Activated CD4-positive, CD25-positive, alpha-beta regulatory T cell treated with anti-CD3 and anti-CD28 coated beads, Interleukin-2, amount 50 U/mL, for 72 hours (primary cell): ENCODE measurements around the gene CYB5R3.
"Not testable (repeated sequence)": the region's sequence is repeated elsewhere in the genome, so short reads cannot be mapped to it uniquely, and the experiment has no call there.

ENCODE experiments used
- DNase-seq: peaks from one replicate; pipeline ENCODE4 v3.0.0; 2021

CYB5R3 gene

DNA sequence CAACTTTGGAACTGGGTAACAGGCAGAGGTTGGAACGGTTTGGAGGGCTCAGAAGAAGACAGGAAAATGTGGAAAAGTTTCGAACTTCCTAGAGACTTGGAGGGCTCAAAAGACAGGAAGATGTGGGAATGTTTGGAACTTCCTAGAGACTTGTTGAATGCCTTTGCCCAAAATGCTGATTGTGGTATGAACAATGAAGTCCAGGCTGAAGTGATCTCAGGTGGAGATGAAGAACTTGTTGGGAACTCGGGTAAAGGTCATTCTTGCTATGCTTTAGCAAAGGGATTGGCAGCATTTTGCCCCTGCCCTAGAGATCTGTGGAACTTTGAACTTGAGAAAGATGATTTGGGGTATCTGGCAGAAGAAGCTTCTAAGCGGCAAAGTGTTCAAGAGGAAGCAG is 28.7 kb upstream of the CYB5R3 start:
- not testable (repeated sequence) for DNase-seq

DNA sequence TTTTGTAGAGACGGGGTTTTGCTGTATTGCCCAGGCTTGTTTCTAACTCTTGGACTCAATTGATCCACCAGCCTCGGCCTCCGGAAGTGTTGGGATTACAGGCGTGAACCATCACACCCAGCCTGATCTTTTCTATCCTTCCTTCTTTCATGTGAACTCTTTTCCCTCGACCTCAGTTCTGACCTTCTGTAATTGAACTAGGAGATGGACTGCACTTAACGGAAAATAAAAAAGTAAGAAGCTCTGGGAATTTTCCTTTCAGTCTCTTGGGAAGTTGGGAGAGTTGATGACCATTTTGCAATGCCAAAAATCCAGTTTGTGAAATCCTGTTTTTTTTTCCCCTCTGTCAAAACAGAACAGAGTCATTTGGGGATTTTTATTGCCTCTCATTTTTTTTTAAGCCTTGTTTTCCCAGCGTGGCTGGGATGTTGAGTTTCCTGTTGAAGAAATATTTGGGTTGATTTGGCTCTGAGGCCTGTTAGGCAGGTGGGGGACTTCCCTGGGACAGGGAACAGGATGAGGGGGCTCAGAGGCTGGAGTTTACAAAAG is 26.9 kb upstream of the CYB5R3 start:
- no peak for DNase-seq

DNA sequence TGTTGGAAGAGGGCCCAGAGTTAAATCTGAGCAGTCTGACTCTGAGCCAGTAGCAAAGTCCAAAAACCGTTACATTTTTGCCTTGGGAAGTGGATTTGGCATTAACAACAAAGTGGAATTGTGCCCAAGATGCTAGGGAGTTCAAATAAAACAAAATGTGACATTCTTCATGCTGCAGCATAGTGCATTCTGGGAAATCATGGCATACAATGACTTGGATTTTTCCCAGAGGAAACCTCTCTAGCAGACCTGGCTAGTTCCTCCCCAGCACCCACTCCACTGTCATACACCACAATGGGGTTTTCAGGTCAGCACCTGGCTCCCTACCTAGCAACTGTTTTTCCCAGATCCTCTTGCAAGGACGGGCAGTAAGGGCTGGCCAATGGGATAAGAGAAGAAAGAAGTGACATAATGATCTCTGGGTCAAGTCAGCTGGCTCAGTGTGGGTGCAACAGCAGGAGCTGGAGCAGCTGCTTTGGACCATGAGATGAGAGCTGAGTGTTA is 24.8 kb upstream of the CYB5R3 start:
- DNase-seq = no peak

DNA sequence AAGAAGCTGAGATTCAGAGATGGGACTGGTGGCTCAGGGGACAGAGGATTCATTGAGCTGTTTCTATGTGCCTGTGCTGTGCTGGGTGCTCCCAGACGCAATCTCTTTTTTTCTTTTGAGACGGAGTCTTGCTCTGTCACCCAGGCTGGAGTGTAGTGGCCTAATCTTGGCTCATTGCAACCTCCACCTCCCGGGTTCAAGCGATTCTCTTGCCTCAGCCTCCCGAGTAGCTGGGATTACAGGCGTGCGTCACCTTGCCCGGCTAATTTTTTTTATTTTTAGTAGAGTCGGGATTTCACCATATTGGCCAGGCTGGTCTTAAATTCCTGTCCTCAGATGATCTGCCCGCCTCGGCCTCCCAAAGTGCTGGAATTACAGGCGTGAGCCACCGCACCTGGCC is 23.9 kb upstream of the CYB5R3 start:
- DNase-seq = not testable (repeated sequence)

DNA sequence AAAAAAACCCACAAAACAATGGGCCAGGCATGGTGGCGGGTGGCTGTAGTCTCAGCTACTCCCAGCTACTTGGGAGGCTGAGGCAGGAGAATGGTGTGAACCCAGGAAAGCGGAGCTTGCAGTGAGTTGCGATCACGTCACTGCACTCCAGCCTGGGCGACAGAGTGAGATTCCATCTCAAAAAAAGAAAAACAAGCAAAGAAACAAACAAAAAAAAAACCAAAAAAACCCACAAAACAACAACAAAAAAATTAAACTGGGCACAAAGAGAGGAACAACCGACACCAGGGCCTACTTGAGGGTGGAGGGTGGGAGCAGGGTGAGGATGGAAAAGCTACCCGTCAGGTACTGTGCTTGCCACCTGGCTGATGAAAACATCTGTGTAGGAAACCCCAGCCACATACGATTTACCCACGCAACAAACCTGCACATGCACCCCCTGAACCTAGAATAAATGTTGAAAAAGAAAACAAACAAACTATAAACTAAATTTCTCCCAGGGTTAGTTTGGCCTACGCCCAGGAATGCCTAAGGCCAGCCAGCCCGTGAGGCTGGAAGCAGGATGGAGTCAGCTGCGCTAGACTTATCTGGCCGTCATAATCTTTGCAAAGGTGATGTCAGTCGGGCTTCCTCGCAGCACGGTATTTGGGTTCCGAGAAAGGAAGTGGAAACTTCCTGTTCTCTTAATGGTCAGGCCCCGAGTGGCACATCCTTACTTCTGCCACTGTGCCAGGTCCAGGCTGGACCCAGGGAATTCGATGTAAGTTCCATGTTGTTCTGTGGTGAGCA is 21.9 kb upstream of the CYB5R3 start:
- no peak for DNase-seq

DNA sequence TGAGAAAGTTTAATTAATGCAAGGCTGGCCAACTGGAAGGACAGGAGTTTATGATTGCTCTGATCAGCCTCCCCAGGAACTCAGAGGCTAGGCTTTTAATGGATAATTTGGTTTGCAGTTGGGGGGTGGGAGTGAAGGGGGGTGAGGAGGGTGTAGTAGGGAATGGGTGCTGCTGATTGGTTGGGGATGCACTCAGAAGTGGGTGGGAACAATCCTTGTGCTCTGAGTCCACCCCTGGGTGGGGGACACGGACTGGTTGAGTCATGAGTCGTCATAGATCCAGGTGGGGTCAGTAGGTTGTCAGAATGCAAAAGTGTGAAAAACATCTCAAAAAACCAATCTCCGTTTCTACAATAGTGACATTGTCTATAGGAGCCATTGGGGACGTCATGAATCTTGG is 20.9 kb upstream of the CYB5R3 start:
- no peak for DNase-seq

DNA sequence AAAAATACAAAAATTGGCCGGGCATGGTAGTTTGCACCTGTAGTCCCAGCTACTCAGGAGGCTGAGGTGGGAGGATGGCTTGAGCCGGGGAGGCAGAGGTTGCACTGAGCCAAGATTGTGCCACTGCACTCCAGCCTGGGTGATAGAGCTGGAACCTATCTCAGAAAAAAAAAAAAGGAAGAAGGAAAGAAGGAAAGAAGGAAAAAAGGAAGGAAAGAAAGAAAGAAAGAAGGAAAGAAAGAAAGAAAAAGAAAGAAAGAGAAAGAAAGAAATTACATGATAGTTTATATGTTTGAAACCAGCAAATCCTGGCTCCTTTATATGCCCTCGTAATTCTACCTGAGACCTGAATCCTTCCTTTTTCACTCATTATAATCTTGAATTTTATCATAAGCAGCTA is 17.2 kb upstream of the CYB5R3 start:
- DNase-seq = not testable (repeated sequence)

DNA sequence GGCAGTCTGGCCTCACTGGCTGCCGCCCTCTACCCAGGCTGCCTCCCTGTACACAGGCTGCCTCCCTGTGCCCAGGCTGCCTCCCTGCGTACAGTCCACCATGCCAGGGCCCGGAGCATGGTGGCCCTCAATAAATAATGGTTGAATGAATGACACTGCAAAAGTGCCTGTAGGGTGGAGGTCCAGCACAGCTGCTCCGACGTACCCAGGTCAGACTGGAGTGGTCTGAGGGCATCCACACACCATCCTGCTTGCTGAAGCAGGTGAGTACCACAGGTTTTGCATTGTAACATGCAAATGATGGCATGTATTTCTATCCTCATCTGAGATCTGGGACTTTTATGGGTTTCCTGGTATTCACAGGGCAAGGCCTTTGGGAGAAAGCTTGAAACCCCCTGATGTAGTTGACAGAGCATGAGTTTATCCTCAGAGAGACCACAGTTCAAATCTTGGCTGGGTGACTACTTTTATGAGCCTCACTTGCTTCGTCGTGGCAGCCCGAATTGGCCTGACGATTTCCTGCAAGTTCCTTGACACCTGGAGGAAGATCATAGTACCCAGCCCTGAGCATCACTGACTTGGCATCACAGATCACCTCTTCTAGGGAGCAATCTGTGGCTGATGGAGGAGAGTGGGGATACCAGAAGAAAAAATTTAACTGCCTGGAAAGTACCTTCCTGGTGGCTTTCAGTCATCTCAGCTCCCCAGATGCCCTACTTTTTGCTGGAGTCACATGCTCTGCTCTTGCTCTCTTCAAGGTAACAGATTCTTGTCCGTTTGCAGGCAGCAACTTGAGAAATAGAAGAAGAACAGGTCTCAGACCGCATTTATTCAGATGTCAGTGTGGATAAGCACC is 16.0 kb upstream of the CYB5R3 start:
- DNase-seq = no peak

DNA sequence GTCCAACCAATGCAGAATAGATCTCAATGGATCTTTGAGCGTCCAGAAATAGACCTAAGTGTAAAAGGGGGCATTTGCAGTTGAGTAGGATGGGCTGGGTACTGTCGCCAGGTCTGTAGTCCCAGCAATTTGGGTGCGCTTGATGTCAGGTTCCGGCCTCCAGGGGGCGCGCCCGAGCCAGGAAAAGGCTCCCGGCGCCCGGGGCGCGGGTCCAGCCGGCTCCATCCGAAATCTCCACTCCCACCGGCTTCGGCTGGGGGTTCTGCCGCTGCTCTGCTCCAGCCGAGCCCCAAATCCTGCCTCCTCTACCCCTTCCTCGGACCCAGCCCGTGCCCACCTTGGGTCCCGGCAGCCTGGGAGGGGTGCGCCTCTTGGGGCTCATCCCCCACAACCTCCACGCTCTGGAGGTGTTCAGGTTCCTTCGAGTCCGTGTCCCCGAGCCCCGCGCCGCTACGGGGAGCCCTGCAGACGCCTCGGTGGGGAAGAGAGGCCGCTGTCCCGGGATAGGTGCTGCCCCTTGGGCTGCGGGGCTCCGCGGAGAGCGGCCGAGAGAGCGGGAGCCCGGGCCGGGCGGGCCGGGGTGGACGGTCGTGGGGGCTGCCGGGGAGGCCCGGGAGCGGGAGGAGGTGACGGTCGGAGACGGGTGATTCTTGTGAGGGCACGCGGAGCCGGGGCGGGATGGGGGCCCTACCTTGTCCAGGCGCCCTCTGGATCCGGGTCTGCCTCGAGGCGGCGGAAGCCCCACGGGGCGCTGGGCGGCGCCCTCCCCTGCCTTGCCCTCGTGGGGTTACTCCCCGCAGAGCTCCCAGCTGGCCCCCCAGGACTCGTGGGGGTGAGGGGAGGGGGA is 13.0 kb upstream of the CYB5R3 start:
- peak; percentile 87 for DNase-seq

DNA sequence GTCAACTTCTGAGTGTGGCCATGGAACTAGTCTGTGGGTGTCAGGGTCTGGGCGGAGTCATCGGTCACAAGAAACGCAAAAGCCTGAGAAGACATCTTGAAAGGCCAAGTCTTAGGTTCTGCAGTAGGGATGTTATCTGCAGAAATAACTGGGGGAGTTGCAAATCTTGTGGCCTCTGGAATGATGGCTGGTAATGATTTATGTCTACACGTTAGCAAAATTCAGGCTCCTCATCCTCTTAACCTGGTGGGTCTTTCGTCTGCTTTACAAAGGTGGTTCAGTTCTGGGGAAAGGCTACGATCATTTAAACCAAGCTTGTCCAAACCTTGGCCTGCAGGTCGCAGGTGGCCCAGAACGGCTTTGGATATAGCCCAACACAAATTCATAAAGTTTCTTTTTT is 7.4 kb upstream of the CYB5R3 start:
- no peak for DNase-seq

DNA sequence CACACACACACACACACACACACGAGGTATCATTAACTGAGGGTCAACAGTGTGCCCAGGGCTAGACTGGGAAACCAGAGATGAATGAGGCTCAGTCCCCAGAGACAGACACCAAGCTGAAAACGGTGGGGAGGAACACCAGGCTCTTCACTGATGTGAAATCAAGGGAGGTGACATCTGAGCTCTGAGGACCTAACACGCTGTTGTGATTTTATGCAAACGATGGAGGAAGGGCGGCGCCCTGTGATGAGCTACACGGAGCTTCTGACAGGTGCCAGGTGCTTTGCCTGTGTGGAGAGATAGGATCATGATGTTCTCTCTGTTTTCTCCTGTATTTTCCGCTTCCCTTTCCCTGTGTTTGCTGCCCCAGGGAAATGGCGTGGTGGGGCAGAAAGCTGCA is 6.5 kb upstream of the CYB5R3 start:
- no peak for DNase-seq

DNA sequence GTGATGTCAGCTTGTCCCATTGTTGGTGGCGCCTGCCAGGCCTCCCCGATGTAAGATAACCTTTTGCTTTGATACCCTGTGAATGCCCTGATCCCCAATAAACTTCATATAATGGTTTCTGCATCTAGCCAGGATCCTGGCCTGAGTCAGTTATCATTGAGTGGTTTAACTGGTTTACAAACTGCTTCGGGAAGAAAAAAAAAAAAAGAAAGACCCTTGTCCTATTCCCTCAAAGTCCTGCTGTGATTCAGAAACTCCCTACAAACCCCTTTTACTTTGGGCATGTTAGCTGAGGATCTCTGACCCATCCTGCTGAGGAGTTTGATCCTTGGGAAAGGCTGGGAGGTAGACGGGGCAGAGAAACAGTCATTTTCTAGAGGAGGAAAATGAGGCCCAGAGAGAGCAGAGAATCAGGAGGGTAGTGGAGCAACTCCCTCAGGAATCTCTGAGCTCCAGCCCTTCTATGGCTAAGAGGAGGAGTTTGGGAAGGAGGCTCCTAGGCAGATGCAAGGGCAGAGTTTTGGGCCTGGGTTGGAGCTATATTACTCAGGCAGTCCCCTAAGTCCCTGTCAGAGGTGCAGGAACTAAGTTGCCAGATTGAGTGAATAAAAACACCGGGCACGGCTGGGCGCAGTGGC is 5.4 kb upstream of the CYB5R3 start:
- no peak for DNase-seq

DNA sequence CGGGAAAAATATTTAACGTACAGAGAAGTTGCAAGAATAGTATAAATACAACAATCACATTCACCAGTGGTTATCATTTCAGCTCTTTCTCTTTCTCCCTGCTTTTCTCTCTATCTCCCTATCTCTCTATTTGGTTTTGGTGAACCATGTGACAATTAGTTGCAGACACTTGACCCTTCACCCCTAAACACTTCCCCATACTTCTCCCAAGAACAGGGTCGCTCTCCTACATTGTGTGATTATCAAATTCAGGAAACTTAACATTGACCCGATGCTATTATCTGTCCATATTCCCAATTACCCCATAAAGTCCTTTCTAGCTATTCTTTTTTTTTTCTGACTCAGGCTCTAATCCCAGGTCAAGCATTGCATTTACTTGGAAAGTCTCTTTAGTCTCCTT is 4.8 kb upstream of the CYB5R3 start:
- no peak for DNase-seq

DNA sequence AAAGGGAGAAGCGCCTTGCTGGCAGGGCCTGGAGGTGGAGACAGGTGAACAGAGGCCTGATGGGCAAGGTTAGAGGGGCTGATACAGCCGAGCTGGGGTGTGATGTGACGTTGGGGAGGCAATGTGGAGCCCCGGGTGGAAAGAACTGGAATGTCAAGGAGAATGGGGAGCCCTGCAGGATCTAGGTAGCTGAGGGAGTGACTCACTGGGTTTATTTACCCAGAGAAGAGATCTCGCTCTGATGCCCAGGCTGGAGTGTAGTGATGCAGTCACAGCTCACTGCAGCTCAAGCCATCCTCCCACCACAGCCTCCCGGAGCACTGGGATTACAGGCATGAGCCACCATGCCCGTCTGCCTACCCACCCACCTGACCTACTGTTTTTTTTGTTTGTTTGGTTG is 1.9 kb upstream of the CYB5R3 start:
- no peak for DNase-seq

DNA sequence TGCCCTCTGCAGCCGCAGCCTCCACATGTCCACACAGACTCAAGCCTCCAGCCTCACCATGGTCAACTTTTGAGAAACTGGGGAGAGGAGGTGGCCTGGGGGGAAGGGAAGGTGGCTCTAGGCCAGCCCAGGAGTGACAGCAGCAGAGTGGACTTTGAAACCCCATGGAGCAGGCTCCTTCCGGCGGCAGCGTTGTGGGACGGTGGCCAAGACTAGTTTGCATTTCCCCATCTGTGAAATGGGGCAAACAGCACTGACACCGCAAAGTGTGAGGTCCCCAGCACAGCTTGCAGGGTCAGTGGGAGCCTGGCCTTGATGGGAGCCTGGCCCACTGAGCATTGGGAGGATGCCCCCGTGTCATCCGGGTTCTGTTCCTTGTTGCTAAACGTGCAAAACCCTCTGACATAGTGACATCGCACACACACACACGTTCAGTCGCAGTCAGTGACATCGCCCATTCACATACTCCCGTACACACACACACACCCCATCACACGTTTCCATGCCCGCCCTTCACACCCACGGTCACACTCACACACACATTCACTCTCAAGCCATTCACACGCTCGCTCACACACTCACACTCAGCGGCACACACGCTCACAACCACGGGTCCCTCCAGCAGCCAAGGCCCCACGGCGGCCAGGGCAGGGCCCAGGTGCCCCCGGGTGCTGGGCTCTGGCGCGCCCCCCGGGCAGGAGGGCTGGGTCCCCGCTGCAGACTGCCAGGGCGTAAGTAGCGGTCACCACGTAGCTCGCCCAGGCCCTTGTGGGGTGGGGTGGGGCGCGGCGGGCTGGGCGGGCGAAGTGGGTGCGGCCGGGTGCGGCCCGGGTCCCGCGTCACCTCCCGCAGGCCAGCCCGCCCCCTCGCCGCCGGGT is 585 bp downstream of the CYB5R3 start:
- DNase-seq = no peak

DNA sequence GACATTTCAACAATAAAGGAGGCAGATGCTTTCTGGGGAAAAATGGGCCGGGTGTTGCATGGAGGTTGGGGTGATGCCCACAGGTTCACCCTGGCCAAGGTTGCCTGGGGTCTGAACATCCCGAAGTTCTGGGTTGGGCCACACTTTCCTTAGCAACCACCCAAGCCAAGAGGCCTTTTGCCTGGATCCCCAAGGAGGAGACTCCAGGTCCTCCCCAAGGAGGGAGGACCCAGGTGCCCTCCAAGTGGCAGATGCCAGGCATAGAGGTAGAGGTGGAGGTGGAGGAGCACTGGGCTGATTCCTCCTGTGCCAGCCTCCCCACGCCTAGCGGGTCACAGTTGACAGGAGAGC is 1.2 kb downstream of the CYB5R3 start:
- no peak for DNase-seq

DNA sequence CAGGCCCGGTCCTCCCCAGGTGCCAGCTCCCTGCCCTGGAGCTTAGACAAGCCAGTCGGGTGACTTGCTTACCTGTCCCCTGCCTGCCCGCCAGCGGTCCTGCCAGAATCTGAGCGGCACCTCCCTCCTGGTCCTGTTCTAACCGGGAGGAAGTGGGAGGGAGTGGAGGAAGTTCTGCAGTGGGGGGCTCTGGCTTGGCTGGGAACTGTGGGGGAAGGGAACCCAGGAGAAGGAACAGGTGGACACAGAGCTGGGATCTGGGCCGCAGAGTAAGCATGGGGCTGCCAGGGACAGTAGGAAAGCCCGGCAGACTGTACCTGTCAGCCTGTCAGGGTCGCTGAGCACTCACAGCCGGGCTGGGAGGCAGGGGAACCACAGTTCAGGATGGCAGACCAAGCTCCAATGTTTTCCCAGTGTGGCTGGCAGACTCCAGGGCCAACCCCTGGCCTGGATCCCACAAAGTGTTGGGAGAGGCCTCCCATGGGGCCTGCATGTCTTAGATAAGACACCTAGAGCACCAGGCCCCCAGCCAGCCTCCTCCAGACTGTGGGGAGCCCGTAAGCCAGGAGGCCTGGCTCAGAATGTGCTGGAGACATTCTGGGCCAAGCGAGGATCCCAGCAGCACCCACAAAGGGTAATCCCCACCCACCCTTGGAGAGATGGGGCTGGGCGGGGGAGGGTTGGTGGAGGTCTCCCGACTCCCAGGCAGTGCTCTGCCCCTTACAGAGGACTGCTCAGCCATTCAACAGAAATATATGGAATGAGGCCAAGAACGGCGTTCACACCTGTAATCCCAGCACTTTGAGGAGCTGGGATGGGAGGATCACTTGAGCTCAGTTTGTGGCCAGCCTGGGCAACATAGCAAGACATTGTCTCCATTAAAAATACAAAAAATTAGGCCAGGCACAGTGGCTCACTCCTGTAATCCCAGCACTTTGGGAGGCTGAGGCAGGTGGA is 2.3 kb downstream of the CYB5R3 start:
- DNase-seq = no peak

DNA sequence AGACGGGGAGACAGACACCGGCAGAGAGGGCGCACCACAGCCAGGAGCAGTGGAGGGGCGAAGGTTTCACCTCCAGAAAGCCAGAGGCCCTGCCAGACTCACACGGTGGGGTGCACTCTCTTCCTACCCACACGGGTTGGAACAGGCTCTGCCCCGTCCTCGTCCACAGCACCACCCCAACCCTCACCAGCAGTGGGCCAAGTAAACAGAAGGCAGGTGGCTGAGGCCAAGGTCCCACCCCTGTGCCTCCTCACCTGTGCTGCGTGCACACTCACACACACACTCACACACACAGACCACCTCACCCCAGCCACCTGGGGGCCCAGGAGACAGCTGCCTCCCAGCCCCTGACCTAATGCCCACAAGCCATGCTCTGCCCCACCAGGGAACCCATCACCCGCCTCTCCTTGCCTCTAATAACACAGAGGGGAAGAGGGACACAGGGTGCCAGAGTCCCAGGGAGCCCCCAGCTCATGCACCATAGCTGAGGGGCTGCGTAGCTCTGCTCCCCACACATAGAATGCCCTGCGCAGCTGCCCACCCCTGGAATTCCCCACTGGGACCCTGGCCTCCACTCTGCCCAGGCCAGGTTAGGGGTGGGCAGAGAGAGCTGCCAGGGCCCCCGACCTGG is 3.1 kb downstream of the CYB5R3 start:
- DNase-seq = no peak

DNA sequence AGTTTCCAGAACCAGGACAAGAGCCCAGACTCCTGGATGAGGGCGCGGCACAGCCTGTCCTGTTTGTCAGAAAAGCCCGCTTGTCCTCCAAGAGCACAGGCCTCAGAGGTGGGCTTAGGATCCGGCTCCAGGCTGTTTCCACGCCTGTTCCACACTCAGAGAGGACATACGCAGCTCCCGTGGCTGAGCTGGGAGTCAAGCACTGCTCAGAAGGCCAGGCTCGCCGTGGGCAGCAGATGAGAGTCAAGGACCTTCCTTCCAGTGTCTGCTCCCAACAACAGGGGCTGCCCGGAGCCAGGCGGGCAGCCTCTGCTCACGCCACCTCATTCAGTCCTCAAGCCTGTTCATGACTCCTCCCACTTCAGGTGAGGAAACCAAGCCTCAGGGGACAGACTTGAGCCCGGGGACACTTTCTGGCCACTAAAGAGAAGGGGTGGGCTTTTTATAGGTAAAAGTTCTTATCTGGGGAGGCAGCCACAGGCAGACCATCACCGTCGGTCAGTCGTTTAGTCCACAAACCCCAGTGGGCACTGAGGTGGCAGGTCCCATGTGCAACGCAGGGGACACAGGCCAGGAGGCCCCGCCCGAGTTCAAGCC is 3.8 kb downstream of the CYB5R3 start:
- DNase-seq = no peak
